OCI-LY3 (cell line): ENCODE data around the gene SF3B6.

Experiments used
- CTCF ChIP-seq: fragments of 200-600, 300-600 bp; sonication (generic); IDR thresholded peaks from 2 replicates; pipeline ENCODE4 v1.5.1; 2014; ENCODE audit warnings: antibody characterized with exemption, low read length, low read depth
- EZH2phosphoT487 ChIP-seq: fragments of 200-600 bp; shearing (Covaris generic); IDR thresholded peaks from 2 replicates; pipeline ENCODE4 v1.6.1; 2018; ENCODE audit warnings: antibody characterized with exemption, mixed run types, low read depth

GRCh38 chr2:24047703-24048033 lies 28.5 kb downstream of the SF3B6 start:
- TF ChIP-seq CTCF (no peak), EZH2phosphoT487 (no peak)
